Stomach (tissue), 9 donors: Measurements from ENCODE around the gene MSI1. TPM values are rescaled to one million over a fixed set of nuclear protein-coding genes. Genes with fewer than 3 reads are reported as not detected.
A peak's percentile ranks its signal among the peaks of the same experiment; 100 is the strongest.

Experiments
- DNase-seq, 2 donors: peaks; one replicate each; pipeline versions ENCODE4 v3.0.0 to v3.0.0-alpha.2; 2013 to 2019
- H3K27ac ChIP-seq, 5 donors: fragments of 200-600 bp in 4 of 5; sonication (generic) in 4 of 5; one replicate each; pipeline ENCODE4 v1.5.1; 2013 to 2019; ENCODE audit warnings: mild to moderate bottlenecking in 1 of 5, moderate library complexity in 1 of 5
- H3K27me3 ChIP-seq, 3 donors: fragments of 200-600 bp; sonication (generic); one replicate each; pipeline ENCODE4 v1.5.1; 2017 to 2019; ENCODE audit warnings: mixed run types in 1 of 3
- H3K36me3 ChIP-seq, 4 donors: fragments of 200-600 bp; sonication (generic); 1 replicate in 3 of 4; 2 replicates in 1 of 4; pipeline ENCODE4 v1.5.1; 2016 to 2019
- H3K4me1 ChIP-seq, 4 donors: fragments of 200-600 bp; sonication (generic); one replicate each; pipeline ENCODE4 v1.5.1; 2016 to 2019
- H3K4me3 ChIP-seq, 4 donors: fragments of 200-600 bp; sonication (generic) in 3 of 4; one replicate each; pipeline ENCODE4 v1.5.1; 2016 to 2019; ENCODE audit warnings: mild to moderate bottlenecking in 1 of 4
- H3K9me3 ChIP-seq, 4 donors: fragments of 200-600 bp; sonication (generic); one replicate each; pipeline ENCODE4 v1.5.1; 2016 to 2019
- EP300 ChIP-seq: sonication (generic); formaldehyde crosslinking; IDR thresholded peaks from one replicate; pipeline ENCODE4 v1.6.1; 2017; ENCODE audit warnings: antibody characterized with exemption
- POLR2A ChIP-seq, 4 donors: fragments of 450-650 bp; IDR thresholded peaks; one replicate each; pipeline ENCODE4 v1.6.1; 2016; ENCODE audit warnings: antibody characterized with exemption in 4 of 4, control low read depth in 2 of 4, mild to moderate bottlenecking in 1 of 4, moderate library complexity in 1 of 4
- POLR2AphosphoS5 ChIP-seq, 3 donors: sonication (generic); formaldehyde crosslinking; IDR thresholded peaks; one replicate each; pipeline ENCODE4 v1.6.1; 2016; ENCODE audit warnings: antibody characterized with exemption in 3 of 3
- WGBS, 5 donors: extraction: QIAGEN DNeasy Blood & Tissue Kit in 3 of 5; methylation state at CpG; one replicate each; pipeline versions ENCODE4 v1.1.5 to v1.1.7; 2013 to 2018; 5-methylcytosine and 5-hydroxymethylcytosine counted together
- intact Hi-C: fragments of 100-400 bp; cut with DNase I; formaldehyde crosslinking; loops from one replicate; pipeline ENCODE4 v1.15.1; 2023; ENCODE audit warnings: low total_unique reads
- polyA plus RNA-seq, 3 donors: library from polyadenylated mRNA; stranded (reverse); fragments of 200-250 nt; gene quantifications; one replicate each; pipeline ENCODE4 v1.2.3, GENCODE V29; 2013
- total RNA-seq, 5 donors: library from RNA; depleted of rRNA; stranded (reverse); fragments of >200 nt; gene quantifications; one replicate each; pipeline versions ENCODE4 v1.1.0 to v1.2.3, GENCODE V29; 2014 to 2016
- TF ChIP-seq, protein P1 (sequence below), 7 experiments: fragments of 450-650 bp in 4 of 7; fragments of 200-600 bp in 3 of 7; sonication (generic) in 3 of 7; IDR thresholded peaks; one replicate each; pipeline ENCODE4 v1.5.1; 2016 to 2019; ENCODE audit warnings: antibody characterized with exemption in 7 of 7, control low read depth in 2 of 7, mild to moderate bottlenecking in 1 of 7
- donor health status: healthy with polysubstance abuse.
- donor health status: Bipolar disorder and iron deficiency.
- donor health status: healthy.

Gene MSI1
- total and polyA plus RNA-seq, 8 donors = 0.58 to 7.1 (median 1.6) TPM; not detected in 2

- Histone ChIP-seq H3K27me3 (peaks cover 7 to 89% (median 30%) of the 10 kb centered on the region in 3 donors), H3K4me1 (peaks cover 31 to 42% (median 38%) of the 10 kb centered on the region in 4 donors), H3K27ac (no peak overlapping the region), H3K9me3 (no peaks in the 10 kb centered on the region), H3K4me3 (no peak overlapping the region), H3K36me3 (no peaks in the 10 kb centered on the region)
- WGBS, 5 donors = 50 to 57% (median 56%) methylated on average over 7 of the region's 7 CpGs
- intact Hi-C loops = no loop called here
- DNase-seq = no peak
- no peak for TF ChIP-seq POLR2A (IDR thresholded peaks at IDR 0.05)
- TF ChIP-seq POLR2AphosphoS5 (IDR thresholded peaks at IDR 0.05) = no peak
- TF ChIP-seq, protein P1, sequence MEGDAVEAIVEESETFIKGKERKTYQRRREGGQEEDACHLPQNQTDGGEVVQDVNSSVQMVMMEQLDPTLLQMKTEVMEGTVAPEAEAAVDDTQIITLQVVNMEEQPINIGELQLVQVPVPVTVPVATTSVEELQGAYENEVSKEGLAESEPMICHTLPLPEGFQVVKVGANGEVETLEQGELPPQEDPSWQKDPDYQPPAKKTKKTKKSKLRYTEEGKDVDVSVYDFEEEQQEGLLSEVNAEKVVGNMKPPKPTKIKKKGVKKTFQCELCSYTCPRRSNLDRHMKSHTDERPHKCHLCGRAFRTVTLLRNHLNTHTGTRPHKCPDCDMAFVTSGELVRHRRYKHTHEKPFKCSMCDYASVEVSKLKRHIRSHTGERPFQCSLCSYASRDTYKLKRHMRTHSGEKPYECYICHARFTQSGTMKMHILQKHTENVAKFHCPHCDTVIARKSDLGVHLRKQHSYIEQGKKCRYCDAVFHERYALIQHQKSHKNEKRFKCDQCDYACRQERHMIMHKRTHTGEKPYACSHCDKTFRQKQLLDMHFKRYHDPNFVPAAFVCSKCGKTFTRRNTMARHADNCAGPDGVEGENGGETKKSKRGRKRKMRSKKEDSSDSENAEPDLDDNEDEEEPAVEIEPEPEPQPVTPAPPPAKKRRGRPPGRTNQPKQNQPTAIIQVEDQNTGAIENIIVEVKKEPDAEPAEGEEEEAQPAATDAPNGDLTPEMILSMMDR (IDR thresholded peaks at IDR 0.05) = no peak
These were observed 1.6 kb upstream of the MSI1 start for GRCh38 chr12:120370343-120371243.

- H3K27me3 ChIP-seq = peaks cover 7 to 81% (median 30%) of the 10 kb centered on the region in 3 donors
- H3K9me3 ChIP-seq = no peaks in the 10 kb centered on the region
- peaks cover 39 to 50% (median 46%) of the 10 kb centered on the region in 4 donors for H3K4me1 ChIP-seq
- no peak for DNase-seq
- intact Hi-C loops = no loop called here
- peak overlapping the region in 3 of 5 donors; percentile 49 to 77 (median 66) for H3K27ac ChIP-seq
- H3K36me3 ChIP-seq = no peaks in the 10 kb centered on the region
- no peak for TF ChIP-seq EP300
- no peak for TF ChIP-seq POLR2A (IDR thresholded peaks at IDR 0.05)
- no peak for TF ChIP-seq POLR2AphosphoS5 (IDR thresholded peaks at IDR 0.05)
- TF ChIP-seq, protein P1 (IDR thresholded peaks at IDR 0.05) = no peak
- H3K4me3 ChIP-seq = peak overlapping the region; percentile 63 to 73 (median 68)
- 2 to 5% (median 3%) methylated on average over 21 to 26 of the region's 26 CpGs for WGBS, 5 donors
These were observed 809 bp upstream of the MSI1 start for GRCh38 chr12:120369603-120370342.

- TF ChIP-seq POLR2AphosphoS5 (IDR thresholded peaks at IDR 0.05) (no peak), POLR2A (IDR thresholded peaks at IDR 0.05) (no peak), EP300 (no peak)
- TF ChIP-seq, protein P1 (IDR thresholded peaks at IDR 0.05) = no peak
- Histone ChIP-seq H3K36me3 (no peaks in the 10 kb centered on the region), H3K27me3 (peaks cover 7 to 65% (median 30%) of the 10 kb centered on the region in 3 donors), H3K27ac (peak overlapping the region; percentile 66 to 80 (median 77)), H3K4me1 (peaks cover 41 to 66% (median 55%) of the 10 kb centered on the region in 4 donors), H3K4me3 (peak overlapping the region; percentile 63 to 73 (median 68)), H3K9me3 (no peaks in the 10 kb centered on the region)
- intact Hi-C loops = no loop called here
- 1 to 12% (median 3%) methylated on average over 10 to 86 of the region's 86 CpGs for WGBS, 5 donors
- peak in 1 of 2 donors; percentile 62 for DNase-seq
These were observed 808 bp downstream of the MSI1 start for GRCh38 chr12:120367924-120368788.
